Hindlimb muscle (tissue), 1 donor: ENCODE results near the gene HENMT1. TPM values are rescaled to one million over a fixed set of nuclear protein-coding genes. Genes with fewer than 3 reads are reported as not detected.
"Not testable (repeated sequence)": the region's sequence is repeated elsewhere in the genome, so short reads cannot be mapped to it uniquely, and the experiment has no call there.

Source experiments
- DNase-seq: peaks from one replicate; pipeline ENCODE4 v3.0.0-alpha.2; 2013
- polyA plus RNA-seq: library from polyadenylated mRNA; unstranded; fragments of 120-200 nt; gene quantifications from one replicate; pipeline ENCODE4 v1.2.1, GENCODE V29; 2013; ENCODE audit not compliant: insufficient read length

The HENMT1 gene
- polyA plus RNA-seq, 1 donor: 20.4 TPM

GRCh38 chr1:108670131-108670773, 9.4 kb upstream of the HENMT1 start:
- no peak for DNase-seq

- no peak for DNase-seq
Measured at GRCh38 chr1:108669679-108670078, 8.8 kb upstream of the HENMT1 start.

GRCh38 chr1:108668777-108669176, 7.9 kb upstream of the HENMT1 start:
- no peak for DNase-seq

GRCh38 chr1:108667422-108667821, 6.5 kb upstream of the HENMT1 start:
- not testable (repeated sequence) for DNase-seq

- no peak for DNase-seq
Measured at GRCh38 chr1:108665771-108666170, 4.9 kb upstream of the HENMT1 start.

- DNase-seq: no peak
Measured at GRCh38 chr1:108665067-108665466, 4.2 kb upstream of the HENMT1 start.

- no peak for DNase-seq
Measured at GRCh38 chr1:108664481-108664880, 3.6 kb upstream of the HENMT1 start.

- DNase-seq: no peak
Measured at GRCh38 chr1:108663074-108663473, 2.2 kb upstream of the HENMT1 start.

GRCh38 chr1:108657356-108658080, 3.4 kb downstream of the HENMT1 start:
- no peak for DNase-seq

- DNase-seq: no peak
Measured at GRCh38 chr1:108653431-108654105, 7.3 kb downstream of the HENMT1 start.

GRCh38 chr1:108646648-108647269, 14.1 kb downstream of the HENMT1 start:
- DNase-seq: peak; percentile 18

GRCh38 chr1:108646265-108646647, 14.6 kb downstream of the HENMT1 start:
- DNase-seq: no peak

- no peak for DNase-seq
Measured at GRCh38 chr1:108645564-108646184, 15.2 kb downstream of the HENMT1 start.

- DNase-seq: no peak
Measured at GRCh38 chr1:108644984-108645383, 15.9 kb downstream of the HENMT1 start.

GRCh38 chr1:108643492-108644335, 17.2 kb downstream of the HENMT1 start:
- peak; percentile 57 for DNase-seq

GRCh38 chr1:108640863-108641262, 20.0 kb downstream of the HENMT1 start:
- not testable (repeated sequence) for DNase-seq

- DNase-seq: no peak
Measured at GRCh38 chr1:108639899-108640560, 20.9 kb downstream of the HENMT1 start.

- DNase-seq: no peak
Measured at GRCh38 chr1:108636876-108637275, 24.0 kb downstream of the HENMT1 start.

GRCh38 chr1:108634521-108634920, 26.4 kb downstream of the HENMT1 start:
- no peak for DNase-seq

- DNase-seq: no peak
Measured at GRCh38 chr1:108628665-108629064, 32.2 kb downstream of the HENMT1 start.

- no peak for DNase-seq
Measured at GRCh38 chr1:108627951-108628350, 32.9 kb downstream of the HENMT1 start.
